Measurements from ENCODE around the gene TAS1R1. TPM values are rescaled to one million over a fixed set of nuclear protein-coding genes. Genes with fewer than 3 reads are reported as not detected.

Gene TAS1R1
- total and polyA plus RNA-seq, 10 of the 15 experiments (the other 5 are each of a cell fraction or from before 2014, with no cell fraction given), result 0.03 to 0.06 (median 0.04) TPM; not detected in 7

- FAIRE-seq (no peak), ATAC-seq (no peak), DNase-seq (ENCODE audit: low read depth, low spot score) (no peak)
- Histone ChIP-seq H3K27ac (ENCODE audit: control insufficient read depth, insufficient read depth) (no peak overlapping the region), H3K79me2 (ENCODE audit: control insufficient read depth, insufficient read depth, low read length) (no peaks in the 10 kb centered on the region), H3K4me1 (ENCODE audit: control insufficient read depth, insufficient read depth, low read length) (no peaks in the 10 kb centered on the region), H3K36me3 (ENCODE audit: control insufficient read depth in 2 of 2, insufficient read depth in 2 of 2, low read length in 1 of 2) (peaks cover 11 to 23% of the 10 kb centered on the region in 2 experiments), H3K9me3 (replicated peaks; ENCODE audit: control insufficient read depth, insufficient read depth, low read length) (no peaks in the 10 kb centered on the region), H3K4me3 (no peak overlapping the region), H3K4me2 (ENCODE audit: control insufficient read depth, insufficient read depth) (no peak overlapping the region), H3K9ac (ENCODE audit: control insufficient read depth, insufficient read depth, low read length) (no peak overlapping the region), H2AFZ (ENCODE audit: control insufficient read depth, low read depth, low read length) (no peak overlapping the region), H4K20me1 (ENCODE audit: control insufficient read depth, insufficient read depth) (no peaks in the 10 kb centered on the region), H3K27me3 (replicated peaks in 1 of 2; ENCODE audit: control insufficient read depth in 2 of 2, insufficient read depth in 2 of 2, low read length in 1 of 2) (no peaks in the 10 kb centered on the region)
- ChIA-PET CTCF (no interaction called here), POLR2A (no interaction called here), RAD21 (ENCODE audit: unreplicated experiment) (no interaction called here), SMC1A (ENCODE audit: uncharacterized antibody, unreplicated experiment) (interaction anchor here (1.2 kb wide), 1 partner anchor 10 kb away, joined by 3 read pairs; the partner anchor contains the start of gene ZBTB48)
- BruUV-seq (replicated peaks), result no TSS peak
- in situ Hi-C loops (cut with MboI), result no loop called here
- WGBS (ENCODE audit: insufficient coverage, insufficient replicate concordance, low lambda C conversion rate, missing lambda C conversion rate), result 93% methylated on average over 7 of the region's 7 CpGs
- no peak for TF ChIP-seq EED (IDR thresholded peaks at IDR 0.05; ENCODE audit: low read depth)
- TF ChIP-seq FOXK2 (IDR thresholded peaks at IDR 0.05), result no peak
- TF ChIP-seq, protein P1, sequence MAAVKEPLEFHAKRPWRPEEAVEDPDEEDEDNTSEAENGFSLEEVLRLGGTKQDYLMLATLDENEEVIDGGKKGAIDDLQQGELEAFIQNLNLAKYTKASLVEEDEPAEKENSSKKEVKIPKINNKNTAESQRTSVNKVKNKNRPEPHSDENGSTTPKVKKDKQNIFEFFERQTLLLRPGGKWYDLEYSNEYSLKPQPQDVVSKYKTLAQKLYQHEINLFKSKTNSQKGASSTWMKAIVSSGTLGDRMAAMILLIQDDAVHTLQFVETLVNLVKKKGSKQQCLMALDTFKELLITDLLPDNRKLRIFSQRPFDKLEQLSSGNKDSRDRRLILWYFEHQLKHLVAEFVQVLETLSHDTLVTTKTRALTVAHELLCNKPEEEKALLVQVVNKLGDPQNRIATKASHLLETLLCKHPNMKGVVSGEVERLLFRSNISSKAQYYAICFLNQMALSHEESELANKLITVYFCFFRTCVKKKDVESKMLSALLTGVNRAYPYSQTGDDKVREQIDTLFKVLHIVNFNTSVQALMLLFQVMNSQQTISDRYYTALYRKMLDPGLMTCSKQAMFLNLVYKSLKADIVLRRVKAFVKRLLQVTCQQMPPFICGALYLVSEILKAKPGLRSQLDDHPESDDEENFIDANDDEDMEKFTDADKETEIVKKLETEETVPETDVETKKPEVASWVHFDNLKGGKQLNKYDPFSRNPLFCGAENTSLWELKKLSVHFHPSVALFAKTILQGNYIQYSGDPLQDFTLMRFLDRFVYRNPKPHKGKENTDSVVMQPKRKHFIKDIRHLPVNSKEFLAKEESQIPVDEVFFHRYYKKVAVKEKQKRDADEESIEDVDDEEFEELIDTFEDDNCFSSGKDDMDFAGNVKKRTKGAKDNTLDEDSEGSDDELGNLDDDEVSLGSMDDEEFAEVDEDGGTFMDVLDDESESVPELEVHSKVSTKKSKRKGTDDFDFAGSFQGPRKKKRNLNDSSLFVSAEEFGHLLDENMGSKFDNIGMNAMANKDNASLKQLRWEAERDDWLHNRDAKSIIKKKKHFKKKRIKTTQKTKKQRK (IDR thresholded peaks at IDR 0.05; ENCODE audit: low read depth, low read length), result no peak
- TF ChIP-seq HCFC1 (IDR thresholded peaks at IDR 0.05; ENCODE audit: low read length), result no peak
- no peak for TF ChIP-seq JUNB (IDR thresholded peaks at IDR 0.05)
- no peak for TF ChIP-seq CBX3 (IDR thresholded peaks at IDR 0.05; ENCODE audit: borderline replicate concordance, low read depth)
- TF ChIP-seq USF2 (IDR thresholded peaks at IDR 0.05; ENCODE audit: borderline replicate concordance, low read depth, low read length), result no peak
- no peak for TF ChIP-seq HDGF (IDR thresholded peaks at IDR 0.05)
- intact Hi-C loops (cut with micrococcal nuclease; ENCODE audit: unreplicated experiment), result no loop called here
These were observed 34.9 kb downstream of the TAS1R1 start for GRCh38 chr1:6590046-6590445.

All from GM12878 (cell line).